IMR-90 (cell line): Measurements from ENCODE around the gene NR4A3. TPM values are rescaled to one million over a fixed set of nuclear protein-coding genes. Genes with fewer than 3 reads are reported as not detected.

Experiments used
- ATAC-seq: fragments of 200-7000 bp; cut with Tn5 transposase; 2 replicates; pipeline ENCODE4 v1.9.1; 2020; ENCODE audit warnings: low read depth, mild to moderate bottlenecking, moderate library complexity
- BruUV-seq: library from RNA; stranded (reverse); fragments of 400-500 nt; replicated peaks from 2 replicates; lab custom pipeline; 2021; lab: Mats Ljungman, UMichigan
- CTCF ChIA-PET: fragments of 300-600 bp; formaldehyde crosslinking; extraction: SDS; loops from one replicate; lab custom pipeline; 2021; ENCODE audit warnings: antibody characterized with exemption; lab: Yijun Ruan, JAX
- POLR2A ChIA-PET: fragments of 300-600 bp; sonication (Branson Sonifier 250); formaldehyde crosslinking; loops from one replicate; lab custom pipeline; 2022; ENCODE audit warnings: antibody characterized with exemption; ENCODE audit not compliant: unreplicated experiment; lab: Charles Lee
- DNase-seq: peaks from one replicate; pipeline ENCODE4 v3.0.0; 2013
- H2AFZ ChIP-seq: replicated peaks from 2 replicates; pipeline ENCODE3; 2013; ENCODE audit warnings: low read length, mild to moderate bottlenecking; ENCODE audit not compliant: poor library complexity
- H2AK5ac ChIP-seq: 2 replicates; pipeline ENCODE4 v1.6.1; 2013; ENCODE audit warnings: low read depth, low read length, inconsistent platforms
- H2AK9ac ChIP-seq: replicated peaks from 2 replicates; pipeline ENCODE3; 2013; ENCODE audit warnings: mild to moderate bottlenecking, low read depth, low read length, moderate library complexity; ENCODE audit not compliant: poor library complexity
- H2BK120ac ChIP-seq: 2 replicates; pipeline ENCODE4 v1.6.1; 2013; ENCODE audit warnings: low read depth, low read length, inconsistent platforms
- H2BK15ac ChIP-seq: 3 replicates; pipeline ENCODE4 v1.6.1; 2013; ENCODE audit warnings: low read depth, low read length, inconsistent platforms
- H2BK20ac ChIP-seq: 2 replicates; pipeline ENCODE4 v1.6.1; 2013; ENCODE audit warnings: low read depth, mild to moderate bottlenecking, inconsistent platforms, low read length, moderate library complexity
- H2BK5ac ChIP-seq: 2 replicates; pipeline ENCODE4 v1.6.1; 2013; ENCODE audit warnings: mild to moderate bottlenecking, low read depth, low read length, inconsistent platforms; ENCODE audit not compliant: poor library complexity, severe bottlenecking
- H3K14ac ChIP-seq: replicated peaks from 2 replicates; pipeline ENCODE4 v1.6.1; 2013; ENCODE audit warnings: low read depth, low read length, inconsistent platforms
- H3K18ac ChIP-seq: 2 replicates; pipeline ENCODE4 v1.6.1; 2013; ENCODE audit warnings: low read depth, low read length, control low read depth
- H3K23ac ChIP-seq: 2 replicates; pipeline ENCODE4 v1.6.1; 2013; ENCODE audit warnings: low read depth, low read length, inconsistent platforms
- H3K27ac ChIP-seq: 2 replicates; pipeline ENCODE4 v1.5.1; 2013; ENCODE audit warnings: mild to moderate bottlenecking, control low read depth, low read length; ENCODE audit not compliant: insufficient read depth
- H3K27me3 ChIP-seq: 2 replicates; pipeline ENCODE4 v1.6.1; 2013; ENCODE audit warnings: low read length; ENCODE audit not compliant: control insufficient read depth, insufficient read depth
- H3K36me3 ChIP-seq: 2 replicates; pipeline ENCODE4 v1.6.1; 2013; ENCODE audit warnings: low read length, mixed read lengths; ENCODE audit not compliant: control insufficient read depth, insufficient read depth
- H3K4ac ChIP-seq: 2 replicates; pipeline ENCODE4 v1.6.1; 2013; ENCODE audit warnings: low read depth, low read length, inconsistent platforms
- H3K4me1 ChIP-seq: 2 replicates; pipeline ENCODE4 v1.6.1; 2013; ENCODE audit warnings: low read length, mixed read lengths; ENCODE audit not compliant: control insufficient read depth, insufficient read depth
- H3K4me2 ChIP-seq: 2 replicates; pipeline ENCODE4 v1.6.1; 2013; ENCODE audit warnings: low read depth, mild to moderate bottlenecking, control low read depth, low read length, moderate library complexity
- H3K4me3 ChIP-seq: 2 replicates; pipeline ENCODE4 v1.5.1; 2013; ENCODE audit warnings: low read depth, mild to moderate bottlenecking, control low read depth, low read length, moderate library complexity; ENCODE audit not compliant: insufficient read depth
- H3K56ac ChIP-seq: 2 replicates; pipeline ENCODE4 v1.6.1; 2013; ENCODE audit warnings: low read length, inconsistent platforms; ENCODE audit not compliant: insufficient read depth; ENCODE audit errors: extremely low read depth
- H3K79me1 ChIP-seq, 2 experiments: 2 replicates each; pipeline ENCODE4 v1.6.1; 2013; ENCODE audit warnings: low read length in 2 of 2, inconsistent platforms in 1 of 2, low read depth in 1 of 2
- H3K9ac ChIP-seq: 2 replicates; pipeline ENCODE4 v1.6.1; 2013; ENCODE audit warnings: low read depth, low read length, control low read depth
- H3K9me1 ChIP-seq: 2 replicates; pipeline ENCODE4 v1.6.1; 2013; ENCODE audit warnings: low read length, inconsistent platforms; ENCODE audit not compliant: insufficient read depth
- H3K9me3 ChIP-seq: 2 replicates; pipeline ENCODE4 v1.6.1; 2013; ENCODE audit warnings: low read length; ENCODE audit not compliant: control insufficient read depth, insufficient read depth
- H4K20me1 ChIP-seq: 2 replicates; pipeline ENCODE4 v1.6.1; 2013; ENCODE audit warnings: low read length, inconsistent platforms; ENCODE audit not compliant: insufficient read depth
- H4K5ac ChIP-seq: 2 replicates; pipeline ENCODE4 v1.6.1; 2013; ENCODE audit warnings: mild to moderate bottlenecking, low read depth, low read length, control low read depth
- H4K8ac ChIP-seq, 2 experiments: 2 replicates each; pipeline ENCODE4 v1.6.1; 2013; ENCODE audit warnings: low read depth in 2 of 2, low read length in 2 of 2, control low read depth in 1 of 2, inconsistent platforms in 1 of 2
- H4K91ac ChIP-seq: 2 replicates; pipeline ENCODE4 v1.6.1; 2013; ENCODE audit warnings: low read depth, low read length, inconsistent platforms; ENCODE audit not compliant: insufficient read depth
- BHLHE40 ChIP-seq: fragments of 150-350 bp; IDR thresholded peaks from 2 replicates; pipeline ENCODE4 v1.6.1; 2016; ENCODE audit warnings: mild to moderate bottlenecking, low read depth, low read length
- CHD1 ChIP-seq: IDR thresholded peaks from 2 replicates; pipeline ENCODE4 v1.6.1; 2012; ENCODE audit warnings: low read depth, low read length, improper control_type of control experiment
- FOS ChIP-seq: fragments of 150-350 bp; IDR thresholded peaks from 2 replicates; pipeline ENCODE4 v1.6.1; 2016; ENCODE audit warnings: low read depth, low read length
- MAFK ChIP-seq: IDR thresholded peaks from 2 replicates; pipeline ENCODE4 v1.6.1; 2012; ENCODE audit warnings: low read depth, low read length, improper control_type of control experiment
- MAZ ChIP-seq: IDR thresholded peaks from 2 replicates; pipeline ENCODE4 v1.6.1; 2012; ENCODE audit warnings: low read depth, mild to moderate bottlenecking, low read length, improper control_type of control experiment, moderate library complexity, borderline replicate concordance
- MXI1 ChIP-seq: IDR thresholded peaks from 2 replicates; pipeline ENCODE4 v1.6.1; 2012; ENCODE audit warnings: low read depth, mild to moderate bottlenecking, low read length, moderate library complexity, borderline replicate concordance
- NFE2L2 ChIP-seq: fragments of 150-350 bp; IDR thresholded peaks from 2 replicates; pipeline ENCODE4 v1.6.1; 2016; ENCODE audit warnings: low read depth, mild to moderate bottlenecking, low read length
- POLR2A ChIP-seq: IDR thresholded peaks from 2 replicates; pipeline ENCODE4 v1.6.1; 2012; ENCODE audit warnings: mild to moderate bottlenecking, low read depth, low read length
- RAD21 ChIP-seq: IDR thresholded peaks from 2 replicates; pipeline ENCODE4 v1.6.1; 2012; ENCODE audit warnings: low read length, improper control_type of control experiment
- SMC3 ChIP-seq: fragments of 150-350 bp; IDR thresholded peaks from 2 replicates; pipeline ENCODE4 v1.6.1; 2016; ENCODE audit warnings: low read depth, mild to moderate bottlenecking, antibody characterized with exemption, low read length, moderate library complexity
- WGBS, 2 experiments: methylation state at CpG; one replicate each; pipeline versions ENCODE4 v1.1.5 to v1.1.7; 2013; ENCODE audit warnings: missing lambda C conversion rate in 2 of 2; ENCODE audit not compliant: insufficient read length in 1 of 2; ENCODE audit errors: extremely low coverage in 2 of 2; 5-methylcytosine and 5-hydroxymethylcytosine counted together
- dilution Hi-C: fragments of 300-500 bp; cut with HindIII; formaldehyde crosslinking; loops from one replicate; pipeline ENCODE4 v1.14.3; 2018; ENCODE audit warnings: low sequenced_read_pairs; ENCODE audit not compliant: unreplicated experiment
- in situ Hi-C: fragments of 300-500 bp; cut with MboI; formaldehyde crosslinking; loops from 3 replicates; pipeline ENCODE4 v1.14.3; 2019; ENCODE audit warnings: low sequenced_read_pairs, inconsistent platforms, mixed read lengths
- intact Hi-C: fragments of 100-400 bp; cut with micrococcal nuclease; formaldehyde crosslinking; loops from 2 replicates; pipeline ENCODE4 v1.10.0; 2022
- polyA plus RNA-seq, 3 experiments: library from polyadenylated mRNA; depleted of rRNA; stranded (reverse); fragments of >200 nt; gene quantifications; 2 replicates each; pipeline ENCODE4 v1.2.3, GENCODE V29; 2012; ENCODE audit warnings: low replicate concordance in 1 of 3
- total RNA-seq: library from RNA; depleted of rRNA; stranded (reverse); fragments of >200 nt; gene quantifications from 2 replicates; pipeline ENCODE4 v1.2.3, GENCODE V29; 2012
- TF ChIP-seq, protein P1 (sequence below): conservative IDR thresholded peaks from 2 replicates; pipeline ENCODE4 v1.5.1; 2012; ENCODE audit warnings: mild to moderate bottlenecking, low read depth, low read length, improper control_type of control experiment

The NR4A3 gene
- total and polyA plus RNA-seq, 2 of the 4 experiments (the other 2 are of a cell fraction): 0.27 to 0.54 TPM

DNA sequence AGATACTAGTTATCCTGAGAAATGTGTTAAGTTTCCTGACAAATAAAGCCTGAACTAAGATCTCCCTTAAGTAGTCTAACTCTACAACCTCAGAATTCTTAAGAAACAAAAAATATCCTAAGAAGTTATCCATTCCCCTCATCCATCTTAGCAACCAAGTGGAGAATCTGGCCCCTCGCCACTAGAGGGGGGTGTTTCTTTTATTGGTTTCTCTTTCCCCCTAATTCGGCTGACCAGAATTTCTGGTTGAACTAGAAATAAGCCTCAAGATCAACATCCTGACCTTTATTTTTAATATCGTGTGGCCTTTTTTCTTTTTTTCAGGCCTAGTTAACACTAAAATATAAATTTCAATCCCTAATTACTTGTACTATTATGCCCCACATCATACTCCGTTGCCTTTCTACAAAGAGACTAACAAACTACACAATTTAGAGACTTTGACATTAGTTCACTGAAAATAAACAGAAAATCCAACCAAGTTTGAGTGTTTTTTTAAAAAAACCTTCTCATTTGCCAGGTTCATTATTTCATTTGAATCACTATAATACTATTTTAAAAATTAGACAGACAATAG, 14.3 kb upstream of the NR4A3 start:
- Histone ChIP-seq H2AFZ (no peak overlapping the region), H3K9me3 (no peaks in the 10 kb centered on the region), H3K9ac (no peak overlapping the region), H3K14ac (no peak overlapping the region), H4K5ac (no peak overlapping the region), H3K23ac (no peak overlapping the region), H4K20me1 (no peaks in the 10 kb centered on the region; the same call in 1 of the 2 replicates), H2AK5ac (no peak overlapping the region), H3K18ac (no peak overlapping the region), H4K8ac (no peak overlapping the region), H3K4me2 (no peak overlapping the region), H4K91ac (no peak overlapping the region), H3K4ac (no peak overlapping the region), H3K36me3 (no peaks in the 10 kb centered on the region), H3K9me1 (no peaks in the 10 kb centered on the region), H2BK120ac (no peak overlapping the region), H2BK15ac (no peak overlapping the region), H3K27ac (no peak overlapping the region), H2BK5ac (no peak overlapping the region), H3K4me3 (no peak overlapping the region), H3K4me1 (no peaks in the 10 kb centered on the region), H2BK20ac (no peak overlapping the region), H3K27me3 (no peaks in the 10 kb centered on the region), H2AK9ac (no peak overlapping the region), H3K79me1 (peaks cover 8 to 42% of the 10 kb centered on the region in 2 experiments), H3K56ac (no peak overlapping the region)
- BruUV-seq: no TSS peak
- intact Hi-C loops: loop anchor here (5.0 kb wide), 4 partner anchors 415 to 790 kb away; no protein-coding TSS in a partner anchor
- ChIA-PET CTCF (no interaction called here), POLR2A (no interaction called here)
- peak; percentile 59 for DNase-seq
- in situ Hi-C loops: loop anchor here (10.0 to 25.0 kb wide), 3 partner anchors 405 to 623 kb away; no protein-coding TSS in a partner anchor
- WGBS, 2 experiments: no CpG with 5 or more reads among the region's 4 CpGs
- TF ChIP-seq BHLHE40 (no peak), NFE2L2 (no peak), MAFK (no peak), MAZ (0 out of 2 replicates have a peak, but pooled peaks have one; percentile 19), RAD21 (peak; percentile 65), CHD1 (no peak), POLR2A (no peak), MXI1 (no peak), SMC3 (peak; percentile 70), FOS (no peak)
- TF ChIP-seq, protein P1, sequence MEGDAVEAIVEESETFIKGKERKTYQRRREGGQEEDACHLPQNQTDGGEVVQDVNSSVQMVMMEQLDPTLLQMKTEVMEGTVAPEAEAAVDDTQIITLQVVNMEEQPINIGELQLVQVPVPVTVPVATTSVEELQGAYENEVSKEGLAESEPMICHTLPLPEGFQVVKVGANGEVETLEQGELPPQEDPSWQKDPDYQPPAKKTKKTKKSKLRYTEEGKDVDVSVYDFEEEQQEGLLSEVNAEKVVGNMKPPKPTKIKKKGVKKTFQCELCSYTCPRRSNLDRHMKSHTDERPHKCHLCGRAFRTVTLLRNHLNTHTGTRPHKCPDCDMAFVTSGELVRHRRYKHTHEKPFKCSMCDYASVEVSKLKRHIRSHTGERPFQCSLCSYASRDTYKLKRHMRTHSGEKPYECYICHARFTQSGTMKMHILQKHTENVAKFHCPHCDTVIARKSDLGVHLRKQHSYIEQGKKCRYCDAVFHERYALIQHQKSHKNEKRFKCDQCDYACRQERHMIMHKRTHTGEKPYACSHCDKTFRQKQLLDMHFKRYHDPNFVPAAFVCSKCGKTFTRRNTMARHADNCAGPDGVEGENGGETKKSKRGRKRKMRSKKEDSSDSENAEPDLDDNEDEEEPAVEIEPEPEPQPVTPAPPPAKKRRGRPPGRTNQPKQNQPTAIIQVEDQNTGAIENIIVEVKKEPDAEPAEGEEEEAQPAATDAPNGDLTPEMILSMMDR: peak; percentile 82
- dilution Hi-C loops: no loop called here
- peak; percentile 82 for ATAC-seq
